SU-DHL-6 (cell line): ENCODE data around the gene SLC5A10.

ENCODE experiments used
- H2AFZ ChIP-seq: fragments of 200-600 bp; sonication (generic); 2 replicates; pipeline ENCODE4 v1.6.1; 2014; ENCODE audit warnings: low read depth, mild to moderate bottlenecking, moderate library complexity, mixed read lengths, antibody characterized with exemption, low read length; ENCODE audit not compliant: severe bottlenecking
- H3F3A ChIP-seq: fragments of 200-600 bp; shearing (Covaris generic); 2 replicates; pipeline ENCODE4 v1.6.0; 2016; ENCODE audit warnings: antibody characterized with exemption, mild to moderate bottlenecking; ENCODE audit not compliant: insufficient read depth
- H3K27ac ChIP-seq: fragments of 200-600 bp; sonication (generic); 2 replicates; pipeline ENCODE4 v1.5.1; 2016; ENCODE audit warnings: low read depth, mild to moderate bottlenecking, low read length, moderate library complexity, mixed read lengths
- H3K27me3 ChIP-seq: fragments of 200-600 bp; sonication (generic), shearing (Covaris generic); 2 replicates; pipeline ENCODE4 v1.6.0; 2014; ENCODE audit warnings: mild to moderate bottlenecking, low read length
- H3K36me3 ChIP-seq: fragments of 200-600 bp; sonication (generic); 2 replicates; pipeline ENCODE4 v1.6.1; 2014; ENCODE audit warnings: mild to moderate bottlenecking, low read length, mixed read lengths
- H3K4me2 ChIP-seq: fragments of 300-600, 200-600 bp; shearing (Covaris generic), sonication (generic); 2 replicates; pipeline ENCODE4 v1.6.0; 2014; ENCODE audit warnings: low read length, low read depth, mild to moderate bottlenecking; ENCODE audit not compliant: poor library complexity, severe bottlenecking
- H3K4me3 ChIP-seq: fragments of 200-600 bp; sonication (generic); 2 replicates; pipeline ENCODE4 v1.5.1; 2014; ENCODE audit warnings: antibody characterized with exemption, low read length, mild to moderate bottlenecking, mixed read lengths; ENCODE audit not compliant: insufficient read depth, poor library complexity, severe bottlenecking
- H3K79me2 ChIP-seq: fragments of 200-600 bp; sonication (generic); 2 replicates; pipeline ENCODE4 v1.6.1; 2014; ENCODE audit warnings: mild to moderate bottlenecking, low read length, moderate library complexity; ENCODE audit not compliant: insufficient read depth
- H3K9ac ChIP-seq: fragments of 200-600 bp; sonication (generic); 2 replicates; pipeline ENCODE4 v1.7.0; 2014; ENCODE audit warnings: mild to moderate bottlenecking, low read length
- H3K9me2 ChIP-seq: fragments of 200-600 bp; sonication (generic); replicated peaks from 2 replicates; pipeline ENCODE4 v1.6.1; 2014; ENCODE audit warnings: low read length; ENCODE audit not compliant: insufficient read depth
- H3K9me3 ChIP-seq: fragments of 200-600 bp; sonication (generic); 2 replicates; pipeline ENCODE4 v1.6.1; 2014; ENCODE audit warnings: low read length, mixed read lengths; ENCODE audit not compliant: insufficient read depth
- H4K20me1 ChIP-seq: fragments of 200-600 bp; sonication (generic); 2 replicates; pipeline ENCODE4 v1.6.1; 2014; ENCODE audit warnings: low read depth, mild to moderate bottlenecking, antibody characterized with exemption, low read length, moderate library complexity, mixed read lengths
- EZH2phosphoT487 ChIP-seq: fragments of 200-600 bp; sonication (generic), shearing (Covaris generic); conservative IDR thresholded peaks from 2 replicates; pipeline ENCODE4 v1.6.1; 2018; ENCODE audit warnings: mild to moderate bottlenecking, antibody characterized with exemption, low read length, moderate library complexity, mixed read lengths
- TF ChIP-seq, protein P1 (sequence below): fragments of 200-600 bp; sonication (generic); IDR thresholded peaks from one replicate; pipeline ENCODE4 v1.5.1; 2017; ENCODE audit warnings: antibody characterized with exemption, mild to moderate bottlenecking, low read length, moderate library complexity; ENCODE audit not compliant: insufficient read depth, poor library complexity, severe bottlenecking

Gene SLC5A10

DNA sequence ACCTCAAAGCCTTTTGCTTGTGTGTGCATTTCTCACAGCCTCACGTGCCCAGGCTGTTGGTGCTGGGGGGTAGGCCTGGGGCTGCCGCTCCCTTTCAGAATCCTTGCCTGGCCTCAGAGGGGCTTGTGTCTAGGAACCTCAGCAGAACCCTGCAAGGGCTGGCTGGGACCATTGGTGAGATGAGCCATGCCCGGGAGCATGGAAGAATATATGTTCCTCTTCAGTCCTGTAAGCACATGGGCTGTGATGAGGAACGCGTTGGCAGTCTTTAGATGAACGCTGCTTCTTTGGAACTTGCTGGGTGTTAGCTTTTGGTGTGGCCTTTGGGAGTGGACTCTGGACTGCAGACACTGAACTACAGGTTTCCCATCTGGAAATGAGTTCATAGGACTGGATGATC is 32.0 kb upstream of the SLC5A10 start:
- TF ChIP-seq, protein P1, sequence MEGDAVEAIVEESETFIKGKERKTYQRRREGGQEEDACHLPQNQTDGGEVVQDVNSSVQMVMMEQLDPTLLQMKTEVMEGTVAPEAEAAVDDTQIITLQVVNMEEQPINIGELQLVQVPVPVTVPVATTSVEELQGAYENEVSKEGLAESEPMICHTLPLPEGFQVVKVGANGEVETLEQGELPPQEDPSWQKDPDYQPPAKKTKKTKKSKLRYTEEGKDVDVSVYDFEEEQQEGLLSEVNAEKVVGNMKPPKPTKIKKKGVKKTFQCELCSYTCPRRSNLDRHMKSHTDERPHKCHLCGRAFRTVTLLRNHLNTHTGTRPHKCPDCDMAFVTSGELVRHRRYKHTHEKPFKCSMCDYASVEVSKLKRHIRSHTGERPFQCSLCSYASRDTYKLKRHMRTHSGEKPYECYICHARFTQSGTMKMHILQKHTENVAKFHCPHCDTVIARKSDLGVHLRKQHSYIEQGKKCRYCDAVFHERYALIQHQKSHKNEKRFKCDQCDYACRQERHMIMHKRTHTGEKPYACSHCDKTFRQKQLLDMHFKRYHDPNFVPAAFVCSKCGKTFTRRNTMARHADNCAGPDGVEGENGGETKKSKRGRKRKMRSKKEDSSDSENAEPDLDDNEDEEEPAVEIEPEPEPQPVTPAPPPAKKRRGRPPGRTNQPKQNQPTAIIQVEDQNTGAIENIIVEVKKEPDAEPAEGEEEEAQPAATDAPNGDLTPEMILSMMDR = no peak
- no peak for TF ChIP-seq EZH2phosphoT487
- H2AFZ ChIP-seq = no peak overlapping the region
- H3F3A ChIP-seq = peaks cover 52% of the 10 kb centered on the region

DNA sequence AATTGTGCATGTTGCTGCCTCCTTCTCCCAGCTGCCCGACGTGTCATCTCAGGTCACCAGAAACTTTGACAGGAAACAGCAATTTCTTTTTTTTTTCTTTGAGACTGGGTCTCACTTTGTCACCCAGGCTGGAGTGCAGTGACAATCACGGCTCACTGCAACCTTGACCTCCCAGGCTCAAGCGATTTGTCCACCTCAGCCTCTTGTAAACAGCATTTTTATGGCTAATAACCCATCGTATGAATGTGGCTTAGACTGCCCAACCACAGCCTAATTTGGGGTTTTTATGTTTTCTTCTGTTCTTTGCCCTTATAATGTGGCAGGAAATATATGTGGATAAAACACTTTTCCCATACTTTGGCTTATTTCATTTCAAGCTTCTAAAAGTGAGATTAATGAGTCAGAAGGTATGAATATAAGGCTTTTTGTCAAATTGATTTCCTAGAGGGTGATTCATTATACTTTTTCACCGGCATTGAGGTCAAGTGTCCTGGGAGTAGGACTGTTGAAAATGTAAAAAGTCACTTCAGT is 31.0 kb upstream of the SLC5A10 start:
- Histone ChIP-seq H3F3A (peaks cover 49% of the 10 kb centered on the region), H3K9me2 (no peaks in the 10 kb centered on the region), H3K4me3 (peak overlapping the region; percentile 16), H3K4me2 (peak overlapping the region; percentile 55), H3K9me3 (no peaks in the 10 kb centered on the region), H3K36me3 (peaks cover 15% of the 10 kb centered on the region; the same call in 1 of the 2 replicates), H3K79me2 (peaks cover 34% of the 10 kb centered on the region), H3K9ac (peak overlapping the region; percentile 48), H2AFZ (no peak overlapping the region), H3K27ac (peak overlapping the region; percentile 89), H4K20me1 (no peaks in the 10 kb centered on the region), H3K27me3 (no peaks in the 10 kb centered on the region)
- TF ChIP-seq, protein P1 = no peak
- TF ChIP-seq EZH2phosphoT487 = no peak

More for the DNA sequence above, 32.0 kb upstream of the SLC5A10 start:
- H3K79me2 ChIP-seq = peaks cover 34% of the 10 kb centered on the region
- H3K9ac ChIP-seq = peak overlapping the region; percentile 27
- no peaks in the 10 kb centered on the region for H3K9me2 ChIP-seq
- no peak overlapping the region for H3K4me3 ChIP-seq
- no peaks in the 10 kb centered on the region for H3K27me3 ChIP-seq
- no peaks in the 10 kb centered on the region for H3K9me3 ChIP-seq
- peaks cover 11% of the 10 kb centered on the region for H3K36me3 ChIP-seq
- H3K4me2 ChIP-seq = peak overlapping the region; percentile 55
- peak overlapping the region; percentile 89 for H3K27ac ChIP-seq
- no peaks in the 10 kb centered on the region for H4K20me1 ChIP-seq

DNA sequence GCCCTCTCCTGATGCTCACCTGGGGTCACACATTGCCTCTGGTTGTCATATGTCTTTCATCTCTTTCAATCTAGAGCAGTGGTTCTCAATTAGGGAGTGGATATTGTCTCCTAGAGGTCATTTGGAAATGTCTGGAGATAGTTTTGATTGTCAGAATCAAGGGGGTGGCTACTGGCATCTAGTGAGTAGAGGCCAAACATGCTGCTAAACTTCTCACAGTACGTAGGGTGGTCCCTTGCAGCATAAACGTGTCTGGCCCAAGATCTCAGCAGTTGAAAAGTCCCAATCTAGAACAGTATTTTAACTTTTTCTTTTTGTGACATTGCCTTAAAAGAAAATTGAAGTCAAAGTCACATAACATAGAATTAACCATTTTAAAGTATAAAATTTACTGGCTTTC is 30.5 kb upstream of the SLC5A10 start:
- TF ChIP-seq, protein P1 = no peak
- Histone ChIP-seq H3K9me3 (no peaks in the 10 kb centered on the region), H3K36me3 (peaks cover 15% of the 10 kb centered on the region; the same call in 1 of the 2 replicates), H4K20me1 (no peaks in the 10 kb centered on the region), H3K9ac (peak overlapping the region; percentile 48), H3K4me2 (peak overlapping the region; percentile 55), H3K79me2 (peaks cover 36% of the 10 kb centered on the region), H3F3A (peaks cover 48% of the 10 kb centered on the region), H3K27me3 (no peaks in the 10 kb centered on the region), H3K4me3 (peak overlapping the region; percentile 16), H3K27ac (peak overlapping the region; percentile 89), H2AFZ (no peak overlapping the region), H3K9me2 (no peaks in the 10 kb centered on the region)
